Urinary bladder (tissue), 4 donors: ENCODE data around the gene EXOC3L1. TPM values are rescaled to one million over a fixed set of nuclear protein-coding genes. Genes with fewer than 3 reads are reported as not detected.

ENCODE experiments used
- DNase-seq: peaks from one replicate; pipeline ENCODE4 v3.0.0-alpha.2; 2015; ENCODE audit errors: extremely low spot score
- H3K27ac ChIP-seq: one replicate; pipeline ENCODE4 v1.5.1; 2013; ENCODE audit warnings: low read depth, mild to moderate bottlenecking, moderate library complexity
- H3K36me3 ChIP-seq: one replicate; pipeline ENCODE4 v1.6.1; 2013; ENCODE audit warnings: mild to moderate bottlenecking, moderate library complexity; ENCODE audit not compliant: insufficient read depth
- H3K4me1 ChIP-seq: one replicate; pipeline ENCODE4 v1.6.1; 2013; ENCODE audit warnings: mild to moderate bottlenecking, moderate library complexity; ENCODE audit not compliant: insufficient read depth
- H3K4me3 ChIP-seq: one replicate; pipeline ENCODE4 v1.5.1; 2013; ENCODE audit warnings: low read depth, low read length
- WGBS: extraction: QIAGEN DNeasy Blood & Tissue Kit; methylation state at CpG from one replicate; pipeline ENCODE4 v1.1.7; 2013; 5-methylcytosine and 5-hydroxymethylcytosine counted together
- polyA plus RNA-seq: library from polyadenylated mRNA; stranded (reverse); fragments of 200-250 nt; gene quantifications from one replicate; pipeline ENCODE4 v1.2.3, GENCODE V29; 2013
- total RNA-seq: library from RNA; depleted of rRNA; stranded (reverse); fragments of >200 nt; gene quantifications from one replicate; pipeline ENCODE4 v1.2.3, GENCODE V29; 2014
- donor health status: healthy with polysubstance abuse.
- donor health status: healthy.

The EXOC3L1 gene
- total and polyA plus RNA-seq, 2 donors, result 3.4 to 3.7 TPM

GRCh38 chr16:67163999-67164558, 25.9 kb downstream of the EXOC3L1 start:
- 1% methylated on average over 34 of the region's 34 CpGs for WGBS

GRCh38 chr16:67163164-67163998, 26.6 kb downstream of the EXOC3L1 start:
- DNase-seq, result no peak
- peaks cover 3% of the 10 kb centered on the region for H3K4me1 ChIP-seq

More at GRCh38 chr16:67163999-67164558, 25.9 kb downstream of the EXOC3L1 start:
- Histone ChIP-seq H3K27ac (no peak overlapping the region), H3K36me3 (no peaks in the 10 kb centered on the region), H3K4me3 (peak overlapping the region; percentile 20), H3K4me1 (peaks cover 3% of the 10 kb centered on the region)
- DNase-seq, result no peak

GRCh38 chr16:67162506-67163163, 27.3 kb downstream of the EXOC3L1 start:
- no peak for DNase-seq
- 30% methylated on average over 44 of the region's 44 CpGs for WGBS
- H3K4me1 ChIP-seq, result peaks cover 3% of the 10 kb centered on the region
- no peak overlapping the region for H3K4me3 ChIP-seq
- H3K27ac ChIP-seq, result no peak overlapping the region
- H3K36me3 ChIP-seq, result no peaks in the 10 kb centered on the region

More at GRCh38 chr16:67163164-67163998, 26.6 kb downstream of the EXOC3L1 start:
- peak overlapping the region; percentile 20 for H3K4me3 ChIP-seq
- no peak overlapping the region for H3K27ac ChIP-seq
- WGBS, result 7% methylated on average over 99 of the region's 99 CpGs
- no peaks in the 10 kb centered on the region for H3K36me3 ChIP-seq

DNA sequence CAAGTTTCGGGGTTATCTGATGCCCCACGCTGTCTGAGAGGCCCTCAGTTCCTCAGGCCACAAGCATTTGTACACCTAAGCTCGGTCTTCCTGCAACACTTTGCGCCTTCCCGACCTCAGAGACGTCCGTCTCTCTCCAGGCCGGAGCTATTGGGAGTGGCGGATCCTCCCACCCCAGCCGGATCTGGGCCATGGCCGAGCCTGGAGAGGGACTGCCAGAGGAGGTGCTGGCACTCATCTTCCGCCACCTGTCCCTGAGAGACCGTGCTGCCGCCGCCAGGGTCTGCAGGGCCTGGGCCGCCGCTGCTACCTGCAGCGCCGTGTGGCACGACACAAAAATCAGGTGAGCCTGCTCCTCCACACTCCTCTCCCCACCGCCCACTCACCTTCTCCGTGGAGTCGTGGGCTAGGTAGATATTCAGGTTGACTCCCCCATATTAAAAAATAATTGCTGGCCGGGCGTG, 28.3 kb downstream of the EXOC3L1 start:
- WGBS, result 50% methylated on average over 25 of the region's 25 CpGs
- Histone ChIP-seq H3K4me1 (peaks cover 3% of the 10 kb centered on the region), H3K27ac (no peak overlapping the region), H3K4me3 (no peak overlapping the region), H3K36me3 (no peaks in the 10 kb centered on the region)
- DNase-seq, result no peak

DNA sequence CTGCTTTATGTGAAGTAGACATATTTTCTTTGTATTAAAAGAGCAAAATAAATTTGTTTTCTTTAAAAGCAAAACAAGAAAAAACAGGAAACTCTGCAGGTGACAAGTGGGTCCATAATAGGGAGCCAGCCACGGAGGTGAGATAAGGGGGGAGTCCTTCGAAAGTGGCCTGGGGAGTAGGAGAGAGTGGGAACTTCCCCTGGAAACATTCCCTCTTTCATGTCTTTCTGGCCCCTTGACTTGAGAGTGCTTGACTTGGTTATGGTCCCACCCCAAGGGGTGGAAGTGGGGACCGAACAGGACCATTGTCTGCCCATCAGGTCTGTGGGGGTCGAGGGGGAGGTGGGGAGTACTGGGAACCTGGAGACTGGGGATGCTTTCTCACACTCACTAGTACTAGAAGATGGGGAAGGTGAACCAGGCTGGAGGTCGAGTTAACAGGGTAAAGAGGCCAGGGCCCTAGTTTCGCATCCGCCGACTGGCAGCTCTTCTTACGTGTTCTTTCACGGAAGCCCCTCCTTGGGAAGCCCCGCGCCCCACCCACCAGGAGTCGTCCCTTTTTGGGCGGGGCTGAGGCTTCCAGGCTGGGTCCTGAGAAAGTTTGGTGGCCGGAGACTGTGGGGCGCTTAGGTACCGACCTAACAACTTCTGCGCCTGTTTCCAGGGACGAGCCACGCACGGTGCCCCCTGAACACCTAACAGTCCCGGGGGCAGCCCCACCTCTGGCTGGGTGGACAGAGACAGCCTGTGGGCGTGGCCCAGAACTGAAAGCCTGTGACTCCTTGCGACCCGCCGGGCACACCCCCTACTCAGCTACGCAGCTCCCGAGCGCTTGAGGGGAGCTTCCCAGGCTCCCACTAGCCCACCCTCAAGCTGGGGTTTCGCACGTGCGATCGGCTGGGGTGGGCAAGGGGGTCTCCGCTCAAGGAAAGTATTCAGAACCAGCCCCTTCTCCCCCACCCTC, 31.0 kb downstream of the EXOC3L1 start:
- no peaks in the 10 kb centered on the region for H3K36me3 ChIP-seq
- peak overlapping the region; percentile 57 for H3K27ac ChIP-seq
- peak overlapping the region; percentile 82 for H3K4me3 ChIP-seq
- peaks cover 3% of the 10 kb centered on the region for H3K4me1 ChIP-seq
- 6% methylated on average over 34 of the region's 34 CpGs for WGBS
- DNase-seq, result no peak

DNA sequence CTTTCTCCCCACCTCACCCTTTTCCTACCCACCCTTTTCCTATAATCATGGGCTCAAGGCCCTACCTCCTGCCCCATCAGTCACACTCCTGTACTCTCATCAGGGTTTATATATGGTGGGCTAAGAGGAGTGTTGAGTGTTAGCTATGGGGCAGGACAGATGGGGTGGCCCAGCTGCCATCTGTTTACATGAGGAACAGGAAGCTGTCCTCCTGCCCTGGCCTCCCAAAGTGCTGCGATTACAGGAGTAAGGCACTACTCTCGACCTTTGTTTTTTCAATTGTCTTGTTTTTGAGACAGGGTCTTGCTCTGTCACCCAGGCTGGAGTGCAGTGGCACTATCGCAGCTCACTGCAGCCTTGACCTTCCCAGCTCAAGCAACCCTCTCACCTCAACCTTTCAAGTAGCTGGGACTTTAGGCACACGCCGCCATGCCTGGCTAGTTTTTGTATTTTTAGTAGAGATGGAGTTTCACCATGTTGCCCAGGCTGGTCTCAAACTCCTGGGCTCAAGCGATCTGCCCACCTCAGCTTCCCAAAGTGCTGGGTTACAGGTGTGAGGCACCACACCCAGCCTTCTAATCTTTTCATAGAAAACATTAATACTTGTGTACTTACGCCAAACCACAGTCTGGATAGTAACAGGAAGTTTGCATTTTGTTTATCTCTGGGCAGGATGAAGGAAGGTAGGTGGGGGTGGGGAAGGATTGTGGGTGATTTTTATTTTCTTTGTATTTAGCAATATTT, 31.9 kb downstream of the EXOC3L1 start:
- 73% methylated on average over 7 of the region's 7 CpGs for WGBS
- H3K27ac ChIP-seq, result no peak overlapping the region
- peaks cover under 1% of the 10 kb centered on the region for H3K4me1 ChIP-seq
- H3K36me3 ChIP-seq, result no peaks in the 10 kb centered on the region
- no peak for DNase-seq
- H3K4me3 ChIP-seq, result no peak overlapping the region

DNA sequence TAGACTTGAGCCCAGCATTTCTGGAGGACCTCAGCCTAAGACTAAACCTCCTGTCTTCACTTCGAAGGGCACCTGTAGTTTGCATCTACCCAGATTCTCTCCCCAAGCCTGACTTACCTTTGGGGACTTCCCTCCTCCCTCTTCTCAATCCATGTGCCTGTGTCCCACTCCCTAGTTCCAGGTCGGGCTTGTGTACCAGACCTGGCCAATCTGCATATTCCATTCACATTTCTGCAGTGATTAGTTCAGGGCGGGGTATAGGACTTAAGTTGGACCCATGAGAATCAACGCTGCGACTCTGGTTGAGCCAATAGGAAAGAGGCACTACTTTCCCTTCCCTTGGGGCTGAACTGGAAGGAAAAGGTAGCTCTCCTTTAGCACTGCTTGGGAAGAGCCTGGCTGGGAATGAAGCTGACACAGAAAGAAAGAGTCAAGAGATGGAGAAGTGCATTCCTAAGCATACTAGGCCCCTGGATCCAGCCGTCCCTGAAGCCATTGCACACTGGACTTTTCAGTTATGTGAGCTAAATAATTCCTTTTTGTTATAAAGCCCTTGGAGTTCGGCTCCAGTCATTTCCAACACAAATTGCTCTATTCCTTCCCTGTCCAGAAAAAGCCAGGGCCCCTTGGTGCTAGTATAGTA, 32.7 kb downstream of the EXOC3L1 start:
- no peak overlapping the region for H3K27ac ChIP-seq
- H3K4me1 ChIP-seq, result no peaks in the 10 kb centered on the region
- WGBS, result 63% methylated on average over 7 of the region's 7 CpGs
- no peak for DNase-seq
- H3K4me3 ChIP-seq, result no peak overlapping the region
- H3K36me3 ChIP-seq, result no peaks in the 10 kb centered on the region

DNA sequence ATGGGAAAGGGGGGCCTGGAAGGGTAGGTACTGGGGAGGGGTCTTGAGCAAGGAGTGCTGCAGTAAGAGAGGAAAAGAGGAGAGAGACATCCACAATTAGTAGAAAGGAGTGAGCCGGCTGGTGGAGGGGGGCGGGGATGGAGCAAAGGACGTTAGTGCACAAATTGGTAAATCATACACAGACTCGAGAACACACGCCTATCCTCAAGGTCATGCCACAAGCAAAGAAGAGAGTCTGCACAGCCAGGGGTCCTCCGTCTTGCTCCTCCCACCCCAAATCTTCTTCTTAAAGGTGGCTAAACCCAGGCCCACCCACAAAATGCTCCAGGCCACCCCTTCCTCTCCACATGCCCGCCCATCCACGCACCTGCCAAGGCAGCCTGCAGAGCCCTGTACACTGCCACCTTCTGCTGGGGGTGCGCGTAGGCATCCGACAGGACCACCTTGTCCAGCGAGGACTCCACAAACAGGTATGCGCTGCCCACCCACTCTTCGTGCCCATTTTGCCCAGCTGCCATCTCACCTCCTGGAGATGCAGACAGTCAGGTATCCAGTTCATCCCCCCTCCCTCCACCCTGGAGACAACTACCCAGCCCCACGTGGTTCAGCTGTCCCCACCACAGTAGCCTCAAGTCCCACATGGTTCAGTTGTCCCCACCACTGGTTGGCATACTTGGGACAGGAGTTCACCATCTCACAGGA, 33.6 kb downstream of the EXOC3L1 start:
- no peak overlapping the region for H3K4me3 ChIP-seq
- no peaks in the 10 kb centered on the region for H3K4me1 ChIP-seq
- no peak overlapping the region for H3K27ac ChIP-seq
- H3K36me3 ChIP-seq, result no peaks in the 10 kb centered on the region
- 59% methylated on average over 15 of the region's 15 CpGs for WGBS
- DNase-seq, result no peak

GRCh38 chr16:67155295-67156142, 34.4 kb downstream of the EXOC3L1 start:
- no peaks in the 10 kb centered on the region for H3K36me3 ChIP-seq
- no peak for DNase-seq
- no peaks in the 10 kb centered on the region for H3K4me1 ChIP-seq
- no peak overlapping the region for H3K27ac ChIP-seq
- no peak overlapping the region for H3K4me3 ChIP-seq
- WGBS, result 10% methylated on average over 74 of the region's 74 CpGs

DNA sequence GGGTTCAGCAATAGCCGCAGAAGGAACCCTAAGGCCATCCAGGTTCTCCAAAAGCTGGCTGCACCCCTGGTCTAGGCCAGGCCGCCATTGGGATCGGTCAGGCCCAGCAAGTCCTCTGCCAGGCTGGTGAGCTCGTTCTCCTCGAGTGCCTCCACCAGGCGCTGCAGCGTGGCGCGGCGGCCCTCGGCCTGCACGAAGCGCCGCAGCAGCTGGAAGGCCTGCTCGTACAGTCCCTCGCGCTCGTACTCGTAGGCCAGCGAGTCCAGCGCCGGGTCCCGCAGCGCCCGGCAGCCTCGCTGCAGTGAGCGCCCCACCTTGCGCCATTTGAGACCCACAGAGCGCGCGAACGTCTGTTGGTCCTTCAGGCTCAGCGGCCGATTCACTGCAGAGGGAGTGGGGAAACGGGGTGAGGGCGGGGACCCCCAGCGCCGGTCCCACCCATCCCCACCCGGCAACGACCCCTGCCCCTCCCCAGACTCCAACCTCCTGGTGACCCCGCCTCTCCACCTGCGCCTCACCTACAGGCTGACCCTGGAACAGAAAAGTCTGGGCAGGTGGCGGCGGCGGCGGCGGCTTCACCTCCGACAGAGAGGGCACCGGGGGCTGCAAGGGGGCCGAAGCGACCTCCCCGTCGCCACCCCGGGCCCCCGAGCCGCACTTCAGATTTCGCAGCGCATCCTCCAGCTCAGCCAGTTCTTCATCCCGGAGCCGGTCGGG, 35.2 kb downstream of the EXOC3L1 start:
- no peak for DNase-seq

More for the DNA sequence above, 35.2 kb downstream of the EXOC3L1 start:
- Histone ChIP-seq H3K36me3 (no peaks in the 10 kb centered on the region), H3K4me1 (no peaks in the 10 kb centered on the region), H3K4me3 (no peak overlapping the region), H3K27ac (no peak overlapping the region)
- 27% methylated on average over 61 of the region's 61 CpGs for WGBS
